Esophagus squamous epithelium (tissue), 5 donors: Measurements from ENCODE around the gene GRAMD2B. TPM values are rescaled to one million over a fixed set of nuclear protein-coding genes. Genes with fewer than 3 reads are reported as not detected.
A peak's percentile ranks its signal among the peaks of the same experiment; 100 is the strongest.
"Not testable (repeated sequence)": the region's sequence is repeated elsewhere in the genome, so short reads cannot be mapped to it uniquely, and the experiment has no call there.

Source experiments
- DNase-seq: peaks from one replicate; lab custom pipeline; 2025; lab: John Stamatoyannopoulos, UW
- H3K27ac ChIP-seq, 4 donors: fragments of 200-600 bp; sonication (generic); one replicate each; pipeline ENCODE4 v1.5.1; 2016 to 2019; ENCODE audit warnings: mild to moderate bottlenecking in 1 of 4
- H3K27me3 ChIP-seq, 4 donors: fragments of 200-600 bp; sonication (generic); 1 replicate in 3 of 4; 2 replicates in 1 of 4; pipeline versions ENCODE4 v1.5.1 to v1.6.0; 2017 to 2021; ENCODE audit warnings: antibody characterized with exemption in 1 of 4
- H3K36me3 ChIP-seq, 3 donors: fragments of 200-600 bp; sonication (generic); one replicate each; pipeline ENCODE4 v1.5.1; 2016 to 2019
- H3K4me1 ChIP-seq, 3 donors: fragments of 200-600 bp; sonication (generic); one replicate each; pipeline ENCODE4 v1.5.1; 2017 to 2019
- H3K4me3 ChIP-seq, 4 donors: fragments of 200-600 bp; sonication (generic); 1 replicate in 3 of 4; 2 replicates in 1 of 4; pipeline ENCODE4 v1.5.1; 2016 to 2019; ENCODE audit warnings: mild to moderate bottlenecking in 2 of 4, moderate library complexity in 1 of 4
- H3K9me3 ChIP-seq, 3 donors: fragments of 200-600 bp; sonication (generic); one replicate each; pipeline ENCODE4 v1.5.1; 2016 to 2019
- CTCF ChIP-seq, 6 experiments: fragments of 450-650 bp in 4 of 6; fragments of 200-600 bp in 2 of 6; sonication (generic) in 2 of 6; IDR thresholded peaks; one replicate each; pipeline ENCODE4 v1.5.1; 2016 to 2019; ENCODE audit warnings: antibody characterized with exemption in 6 of 6, mild to moderate bottlenecking in 4 of 6, moderate library complexity in 4 of 6
- POLR2A ChIP-seq, 4 donors: fragments of 450-650 bp; IDR thresholded peaks; one replicate each; pipeline ENCODE4 v1.6.1; 2017; ENCODE audit warnings: antibody characterized with exemption in 4 of 4, mild to moderate bottlenecking in 4 of 4, moderate library complexity in 3 of 4
- WGBS, 2 donors: methylation state at CpG; one replicate each; pipeline ENCODE4 v1.1.5; 2018; 5-methylcytosine and 5-hydroxymethylcytosine counted together
- intact Hi-C: fragments of 100-400 bp; cut with DNase I; formaldehyde crosslinking; loops from one replicate; pipeline ENCODE4 v1.15.0; 2022
- total RNA-seq, 4 donors: library from RNA; depleted of rRNA; stranded (reverse); fragments of >200 nt; gene quantifications; one replicate each; pipeline ENCODE4 v1.1.0, GENCODE V29; 2016
- donor health status: DM: yes; HTN: yes; CAD: no.

The GRAMD2B gene, protein sequence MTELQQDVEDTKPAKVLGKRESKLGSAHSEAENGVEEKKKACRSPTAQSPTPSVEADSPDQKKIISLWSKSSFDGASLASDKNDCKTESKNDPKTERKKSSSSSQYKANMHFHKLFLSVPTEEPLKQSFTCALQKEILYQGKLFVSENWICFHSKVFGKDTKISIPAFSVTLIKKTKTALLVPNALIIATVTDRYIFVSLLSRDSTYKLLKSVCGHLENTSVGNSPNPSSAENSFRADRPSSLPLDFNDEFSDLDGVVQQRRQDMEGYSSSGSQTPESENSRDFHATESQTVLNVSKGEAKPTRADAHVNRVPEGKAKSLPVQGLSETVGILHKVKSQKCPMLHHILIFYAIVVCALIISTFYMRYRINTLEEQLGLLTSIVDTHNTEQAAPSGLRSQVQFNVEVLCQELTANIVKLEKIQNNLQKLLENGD
- total RNA-seq, result 10 to 100 TPM; 10.2 to 29.0 (median 15.8) TPM

- intact Hi-C loops, result no loop called here
- H3K4me3 ChIP-seq, result peak within 1 kb of the TSS; percentile 56 to 83 (median 66)
- H3K4me1 ChIP-seq, result peaks cover 0 to 45% (median 7%) of the 10 kb centered on the region in 3 donors
- no peaks in the 10 kb centered on the region for H3K9me3 ChIP-seq
- H3K27me3 ChIP-seq, result no peaks in the 10 kb centered on the region
- peak within 1 kb of the TSS; percentile 90 to 94 (median 92) for H3K27ac ChIP-seq
- peak; percentile 37 for DNase-seq
- H3K36me3 ChIP-seq, result no peaks in the 10 kb centered on the region
- 0 to 1% methylated on average over 11 to 16 of the region's 44 CpGs for WGBS, 2 donors
- TF ChIP-seq CTCF (IDR thresholded peaks at IDR 0.05), result no peak
- TF ChIP-seq POLR2A (IDR thresholded peaks at IDR 0.05), result peak in 3 of 4 donors; percentile 62 to 92 (median 85)
Measured at GRCh38 chr5:126422994-126423788, at the start of gene GRAMD2B. GRAMD2B (plus strand) TSS chr5:126423409; CDS start chr5:126423607, 198 bp downstream.

- Histone ChIP-seq H3K36me3 (no peaks in the 10 kb centered on the region), H3K27ac (no peak overlapping the region), H3K4me1 (peaks cover 0 to 17% (median 5%) of the 10 kb centered on the region in 3 donors), H3K27me3 (no peaks in the 10 kb centered on the region), H3K9me3 (no peaks in the 10 kb centered on the region), H3K4me3 (no peak overlapping the region)
- no peak for DNase-seq
- intact Hi-C loops, result no loop called here
- 100% methylated on average over 1 of the region's 1 CpG for WGBS, 2 donors
- TF ChIP-seq CTCF (IDR thresholded peaks at IDR 0.05) (no peak), POLR2A (IDR thresholded peaks at IDR 0.05) (no peak)
Measured at GRCh38 chr5:126374109-126374416, 49.1 kb upstream of the GRAMD2B start.

GRCh38 chr5:126376443-126376842, 46.8 kb upstream of the GRAMD2B start:
- no peaks in the 10 kb centered on the region for H3K4me1 ChIP-seq
- no peak for TF ChIP-seq CTCF (IDR thresholded peaks at IDR 0.05)
- TF ChIP-seq POLR2A (IDR thresholded peaks at IDR 0.05), result no peak
- no peak overlapping the region for H3K27ac ChIP-seq
- peaks cover 0 to 5% (median 0%) of the 10 kb centered on the region in 3 donors for H3K9me3 ChIP-seq
- no peak overlapping the region for H3K4me3 ChIP-seq
- WGBS, 2 donors, result 100% methylated on average over 1 of the region's 1 CpG; no CpG with 5 or more reads in 1 of the 2 donors
- H3K27me3 ChIP-seq, result no peaks in the 10 kb centered on the region
- DNase-seq, result no peak
- intact Hi-C loops, result no loop called here
- no peaks in the 10 kb centered on the region for H3K36me3 ChIP-seq

- DNase-seq, result no peak
- intact Hi-C loops, result no loop called here
- no peaks in the 10 kb centered on the region for H3K36me3 ChIP-seq
- H3K27ac ChIP-seq, result no peak overlapping the region
- H3K9me3 ChIP-seq, result peaks cover 0 to 5% (median 0%) of the 10 kb centered on the region in 3 donors
- H3K4me1 ChIP-seq, result no peaks in the 10 kb centered on the region
- no peaks in the 10 kb centered on the region for H3K27me3 ChIP-seq
- TF ChIP-seq CTCF (IDR thresholded peaks at IDR 0.05) (no peak), POLR2A (IDR thresholded peaks at IDR 0.05) (no peak)
- WGBS, 2 donors, result 63 to 83% methylated on average over 2 of the region's 2 CpGs
- H3K4me3 ChIP-seq, result no peak overlapping the region
Measured at GRCh38 chr5:126377424-126377823, 45.8 kb upstream of the GRAMD2B start.

GRCh38 chr5:126380316-126380715, 42.9 kb upstream of the GRAMD2B start:
- intact Hi-C loops, H3K9me3 ChIP-seq, H3K4me3 ChIP-seq, DNase-seq, H3K36me3 ChIP-seq, H3K27me3 ChIP-seq, H3K27ac ChIP-seq: not testable (repeated sequence)
- peaks cover 7 to 22% (median 13%) of the 10 kb centered on the region in 3 donors for H3K4me1 ChIP-seq
- 89 to 92% methylated on average over 2 of the region's 2 CpGs for WGBS, 2 donors
